ENCODE measurements around the gene TBXAS1. TPM values are rescaled to one million over a fixed set of nuclear protein-coding genes. Genes with fewer than 3 reads are reported as not detected.

Gene TBXAS1
- total RNA-seq, 1 experiment from 2014 or later: 13.0 TPM

GRCh38 chr7:139974179-139974811 is 145.2 kb downstream of the TBXAS1 start:
- no peak for DNase-seq (ENCODE audit: low read depth)

DNA sequence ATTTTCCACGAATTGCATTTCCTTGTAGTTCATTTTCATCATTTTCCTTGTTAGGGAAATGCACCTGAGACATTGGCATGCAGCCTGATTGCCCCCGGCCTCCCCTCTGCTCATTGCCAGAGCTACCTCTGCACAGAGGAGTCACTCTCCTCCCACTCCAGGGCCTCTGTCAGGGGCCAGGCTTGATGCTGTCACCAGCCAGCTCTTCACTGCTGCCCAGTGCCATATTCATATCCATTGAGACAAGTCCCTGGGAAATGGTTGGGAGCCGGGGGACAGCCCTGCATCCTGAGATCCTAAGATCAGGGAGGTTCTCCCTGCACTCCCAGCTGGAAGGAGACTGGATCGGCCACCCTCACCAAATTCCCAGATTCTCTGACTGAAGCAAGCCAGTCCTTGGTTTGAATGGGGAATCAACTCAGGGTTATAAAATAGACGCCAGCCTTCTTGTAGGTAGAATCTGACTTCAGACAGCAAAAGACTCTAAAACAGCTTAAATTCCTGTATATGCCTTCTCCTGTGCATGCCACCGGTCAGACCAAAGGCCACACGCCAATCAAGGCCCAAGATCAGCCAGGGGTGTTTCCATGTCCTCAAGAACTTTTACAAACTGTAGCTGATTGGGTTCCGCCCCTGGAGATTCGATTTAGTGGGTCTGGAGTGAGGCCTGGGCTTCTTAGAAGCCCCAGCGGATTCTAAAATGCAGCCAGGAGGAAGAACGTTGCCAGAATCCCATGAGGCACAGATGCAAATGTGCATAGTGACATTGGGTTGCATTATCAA is 147.2 kb downstream of the TBXAS1 start:
- no peak for DNase-seq (ENCODE audit: low read depth)

- peak; percentile 13 for DNase-seq (ENCODE audit: low read depth)
These were observed 148.0 kb downstream of the TBXAS1 start for GRCh38 chr7:139976838-139977656.

GRCh38 chr7:139981511-139981895 is 152.4 kb downstream of the TBXAS1 start:
- no peak for DNase-seq (ENCODE audit: low read depth)

GRCh38 chr7:139982927-139983920 is 154.2 kb downstream of the TBXAS1 start:
- no peak for DNase-seq (ENCODE audit: low read depth)

DNA sequence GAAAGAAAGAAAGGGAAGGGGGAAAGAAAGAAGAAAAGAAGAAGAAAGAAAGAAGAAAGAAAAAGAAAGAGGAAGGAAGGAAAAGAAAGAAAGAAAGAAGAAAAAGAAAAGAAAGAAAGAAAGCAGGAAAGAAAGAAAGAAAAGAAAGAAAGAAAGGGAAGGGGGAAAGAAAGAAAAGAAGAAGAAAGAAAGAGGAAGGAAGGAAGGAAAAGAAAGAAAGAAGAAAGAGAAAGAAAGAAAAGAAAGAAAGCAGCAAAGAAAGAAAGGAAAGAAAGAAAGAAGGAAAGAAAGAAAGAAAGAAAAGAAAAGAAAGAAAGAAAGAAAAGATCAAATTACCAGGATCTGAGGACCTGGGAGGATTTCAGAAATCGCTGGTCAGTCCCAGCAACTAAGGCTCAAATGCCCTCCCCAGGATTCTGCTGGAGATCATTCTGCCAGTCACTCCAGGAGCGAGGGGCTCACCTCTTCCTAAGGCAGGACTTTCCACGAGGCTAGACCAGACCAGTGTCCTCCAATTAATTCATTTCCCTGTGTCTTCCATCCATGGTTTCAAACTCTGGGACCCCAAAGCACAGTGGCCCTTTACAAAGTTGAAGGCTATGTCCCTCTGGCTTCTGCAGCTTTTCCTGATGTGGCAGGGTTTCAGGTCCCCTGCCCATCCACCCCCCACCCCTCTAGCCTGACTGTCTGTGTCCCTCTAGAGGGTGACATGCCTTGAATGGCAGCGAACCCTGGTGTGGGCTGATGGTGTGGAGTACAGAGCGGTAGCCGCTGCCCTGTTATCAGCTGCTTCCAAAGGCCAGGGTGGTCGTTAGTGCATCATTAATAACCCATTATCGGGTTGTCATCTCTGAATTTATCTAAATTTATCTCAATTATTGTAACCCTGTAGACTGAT is 155.8 kb downstream of the TBXAS1 start:
- DNase-seq (ENCODE audit: low read depth): no peak

GRCh38 chr7:139985811-139986210 is 156.7 kb downstream of the TBXAS1 start:
- DNase-seq (ENCODE audit: low read depth): no peak

- no peak for DNase-seq (ENCODE audit: low read depth)
These were observed 158.8 kb downstream of the TBXAS1 start for GRCh38 chr7:139987691-139988516.

DNA sequence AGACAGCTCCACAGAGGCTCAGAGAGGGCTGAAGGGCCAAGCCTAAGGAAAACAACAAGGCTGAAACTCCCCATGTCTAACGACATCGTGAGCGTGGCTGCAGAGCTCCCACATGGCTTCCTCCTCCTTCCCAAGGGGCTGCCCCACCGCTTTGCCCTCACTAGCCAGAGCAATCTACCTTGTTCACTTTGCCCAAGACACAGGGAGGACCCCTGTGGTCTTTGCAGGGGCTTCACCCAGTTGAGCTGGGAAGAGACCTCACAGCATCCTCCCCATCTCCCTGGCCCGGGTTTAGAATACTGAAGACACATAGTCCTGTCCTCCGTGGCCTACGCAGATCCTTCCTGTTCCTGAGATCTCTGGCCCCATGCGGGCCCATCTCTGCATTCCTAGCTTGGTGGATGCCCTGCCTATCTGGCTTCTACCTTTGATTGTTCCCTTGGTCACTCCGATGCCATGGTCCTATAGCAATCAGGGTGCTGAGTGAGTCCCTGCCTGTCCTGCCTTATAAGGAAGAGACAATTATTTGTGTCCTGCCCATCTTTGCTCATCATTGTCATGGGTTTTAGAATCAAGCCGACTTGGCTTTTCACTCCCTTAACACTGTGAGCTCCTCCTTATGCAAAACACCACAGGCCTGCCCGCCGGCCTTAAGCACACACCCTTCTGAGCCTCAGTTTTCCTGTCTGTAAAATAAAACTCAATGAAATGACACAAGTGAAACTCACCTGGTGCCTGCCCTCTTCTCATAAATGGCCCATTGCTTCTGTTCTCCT is 160.5 kb downstream of the TBXAS1 start:
- DNase-seq (ENCODE audit: low read depth): no peak

DNA sequence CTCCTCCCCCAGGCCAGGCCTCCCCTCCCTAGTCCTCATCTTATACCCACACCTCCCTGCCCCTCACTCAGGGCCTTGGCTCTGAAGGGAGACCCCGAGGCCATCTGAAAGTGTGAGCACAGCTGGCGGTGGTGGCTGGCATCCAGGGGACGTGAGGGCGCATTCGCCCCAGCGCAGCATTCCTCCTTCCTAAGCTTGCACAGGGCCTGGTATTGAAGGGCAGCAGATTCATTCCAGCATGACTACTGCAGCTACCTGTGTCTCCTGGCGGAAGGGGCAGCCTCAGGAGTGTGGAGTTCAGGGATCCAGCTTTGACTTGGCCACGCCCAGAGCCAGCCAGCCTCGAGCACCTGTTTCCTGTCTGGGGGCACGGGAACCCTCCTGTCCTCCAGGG is 161.1 kb downstream of the TBXAS1 start:
- DNase-seq (ENCODE audit: low read depth): no peak

- DNase-seq (ENCODE audit: low read depth): no peak
These were observed 161.7 kb downstream of the TBXAS1 start for GRCh38 chr7:139990571-139991268.

DNA sequence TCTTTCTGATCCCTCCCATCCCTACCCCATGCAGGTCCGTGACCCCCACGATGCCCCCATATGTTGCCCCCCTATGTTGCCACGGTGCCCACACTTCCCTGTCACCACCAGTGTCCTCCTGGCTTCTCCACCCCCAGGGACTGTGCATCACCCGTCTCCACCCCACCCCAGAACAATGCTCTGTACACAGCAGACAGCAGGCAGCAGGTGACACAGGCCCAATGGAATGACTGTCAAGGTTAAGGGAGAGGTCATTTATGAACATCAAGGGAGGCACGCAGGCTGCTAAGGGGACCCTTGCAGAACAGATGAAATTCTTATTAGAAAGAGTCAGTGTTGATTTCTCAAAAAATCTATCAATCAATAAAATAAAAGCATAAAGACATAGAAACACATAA is 162.2 kb downstream of the TBXAS1 start:
- DNase-seq (ENCODE audit: low read depth): no peak

DNA sequence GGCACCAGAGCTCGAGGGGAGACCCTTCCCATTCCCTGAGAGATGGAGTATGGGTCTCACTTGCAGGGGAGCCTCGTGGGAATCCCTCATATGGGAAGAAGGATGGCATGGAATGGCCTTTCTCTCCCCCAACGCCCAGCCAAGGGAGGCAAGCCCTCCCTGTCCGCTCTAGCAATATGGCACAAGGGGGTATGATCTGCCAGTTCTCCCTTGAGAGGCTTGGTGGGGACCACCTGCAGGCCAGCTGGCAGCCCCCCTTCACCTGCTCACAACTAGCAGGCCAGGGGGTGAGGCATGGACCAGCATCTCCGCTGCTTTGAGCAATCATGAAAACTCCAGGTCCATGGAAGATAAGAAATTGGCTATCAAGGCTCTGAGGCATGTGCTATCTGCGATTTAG is 162.8 kb downstream of the TBXAS1 start:
- DNase-seq (ENCODE audit: low read depth): no peak

- no peak for DNase-seq (ENCODE audit: low read depth)
These were observed 163.4 kb downstream of the TBXAS1 start for GRCh38 chr7:139992353-139993044.

DNA sequence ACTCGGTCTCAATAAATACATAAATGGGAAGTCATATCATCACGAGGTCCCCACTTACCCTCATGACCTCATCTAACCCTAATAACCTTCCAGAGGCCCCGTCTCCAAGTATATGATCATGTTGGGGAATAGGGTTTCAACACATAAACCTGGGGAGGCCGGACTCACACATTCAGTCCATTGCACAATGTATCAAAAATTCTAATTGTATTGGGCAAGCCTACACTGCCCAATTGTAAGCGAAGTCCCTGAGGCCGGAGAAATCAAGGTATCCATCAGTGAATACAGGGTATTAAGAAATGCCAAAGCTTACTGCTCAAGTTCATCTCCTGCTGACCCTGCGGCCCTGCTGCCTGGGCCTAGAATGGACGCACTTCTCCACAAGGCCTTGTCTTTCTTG is 164.1 kb downstream of the TBXAS1 start:
- no peak for DNase-seq (ENCODE audit: low read depth)

DNA sequence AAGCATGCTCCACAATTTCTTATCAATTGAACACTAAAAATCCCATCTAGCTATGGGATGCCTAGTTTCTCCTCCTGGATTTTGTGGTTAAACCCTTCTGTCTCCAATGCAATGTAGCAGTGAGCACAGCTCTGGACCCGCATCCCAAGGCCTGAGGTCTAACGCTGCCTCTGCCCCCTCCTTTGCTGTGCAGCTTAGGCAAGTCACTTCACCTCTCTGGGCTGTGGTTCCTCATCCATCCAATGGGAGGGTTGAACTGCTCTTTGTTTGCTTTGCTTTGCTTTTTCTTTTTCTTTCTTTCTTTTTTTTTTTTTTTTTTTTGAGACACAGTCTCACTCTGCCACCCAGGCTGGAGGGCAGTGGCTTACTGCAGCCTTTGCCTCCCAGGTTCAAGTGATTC is 164.5 kb downstream of the TBXAS1 start:
- no peak for DNase-seq (ENCODE audit: low read depth)

- no peak for DNase-seq (ENCODE audit: low read depth)
These were observed 165.3 kb downstream of the TBXAS1 start for GRCh38 chr7:139994356-139994755.
